ENCODE data around the gene SRRM3.

- TF ChIP-seq, protein P1, sequence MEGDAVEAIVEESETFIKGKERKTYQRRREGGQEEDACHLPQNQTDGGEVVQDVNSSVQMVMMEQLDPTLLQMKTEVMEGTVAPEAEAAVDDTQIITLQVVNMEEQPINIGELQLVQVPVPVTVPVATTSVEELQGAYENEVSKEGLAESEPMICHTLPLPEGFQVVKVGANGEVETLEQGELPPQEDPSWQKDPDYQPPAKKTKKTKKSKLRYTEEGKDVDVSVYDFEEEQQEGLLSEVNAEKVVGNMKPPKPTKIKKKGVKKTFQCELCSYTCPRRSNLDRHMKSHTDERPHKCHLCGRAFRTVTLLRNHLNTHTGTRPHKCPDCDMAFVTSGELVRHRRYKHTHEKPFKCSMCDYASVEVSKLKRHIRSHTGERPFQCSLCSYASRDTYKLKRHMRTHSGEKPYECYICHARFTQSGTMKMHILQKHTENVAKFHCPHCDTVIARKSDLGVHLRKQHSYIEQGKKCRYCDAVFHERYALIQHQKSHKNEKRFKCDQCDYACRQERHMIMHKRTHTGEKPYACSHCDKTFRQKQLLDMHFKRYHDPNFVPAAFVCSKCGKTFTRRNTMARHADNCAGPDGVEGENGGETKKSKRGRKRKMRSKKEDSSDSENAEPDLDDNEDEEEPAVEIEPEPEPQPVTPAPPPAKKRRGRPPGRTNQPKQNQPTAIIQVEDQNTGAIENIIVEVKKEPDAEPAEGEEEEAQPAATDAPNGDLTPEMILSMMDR (IDR thresholded peaks at IDR 0.05; ENCODE audit: low read depth, low read length, poor library complexity, severe bottlenecking), result no peak
- TF ChIP-seq EZH2phosphoT487 (IDR thresholded peaks at IDR 0.05; ENCODE audit: borderline replicate concordance, low read length), result no peak
These were observed 14.4 kb upstream of the SRRM3 start for GRCh38 chr7:76187272-76187671.
